ENCODE data around the gene ZNF865. TPM values are rescaled to one million over a fixed set of nuclear protein-coding genes. Genes with fewer than 3 reads are reported as not detected.

Gene ZNF865
- total RNA-seq, 1 experiment from 2014 or later: 5.5 TPM

DNA sequence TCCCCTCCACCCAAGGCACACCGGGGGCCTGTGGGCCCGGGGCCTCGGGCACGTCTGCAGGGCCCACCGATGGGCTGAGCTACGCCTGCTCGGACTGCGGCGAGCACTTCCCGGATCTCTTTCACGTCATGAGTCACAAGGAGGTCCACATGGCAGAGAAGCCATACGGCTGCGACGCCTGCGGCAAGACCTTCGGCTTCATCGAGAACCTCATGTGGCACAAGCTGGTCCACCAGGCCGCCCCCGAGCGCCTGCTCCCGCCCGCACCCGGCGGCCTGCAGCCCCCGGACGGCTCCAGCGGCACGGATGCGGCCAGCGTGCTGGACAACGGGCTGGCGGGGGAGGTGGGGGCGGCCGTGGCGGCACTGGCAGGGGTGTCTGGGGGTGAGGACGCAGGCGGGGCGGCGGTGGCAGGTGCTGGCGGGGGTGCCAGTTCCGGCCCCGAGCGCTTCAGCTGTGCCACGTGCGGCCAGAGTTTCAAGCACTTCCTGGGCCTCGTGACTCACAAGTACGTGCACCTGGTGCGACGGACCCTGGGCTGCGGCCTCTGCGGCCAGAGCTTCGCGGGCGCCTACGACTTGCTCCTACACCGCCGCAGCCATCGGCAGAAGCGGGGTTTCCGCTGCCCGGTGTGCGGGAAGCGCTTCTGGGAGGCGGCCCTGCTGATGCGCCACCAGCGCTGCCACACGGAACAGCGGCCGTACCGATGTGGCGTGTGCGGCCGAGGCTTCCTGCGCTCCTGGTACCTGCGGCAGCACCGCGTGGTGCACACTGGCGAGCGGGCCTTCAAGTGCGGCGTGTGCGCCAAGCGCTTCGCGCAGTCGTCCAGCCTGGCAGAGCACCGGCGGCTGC lies 10.3 kb downstream of the ZNF865 start:
- no peaks in the 10 kb centered on the region; the same call in 1 of the 2 replicates for H3K36me3 ChIP-seq (ENCODE audit: low read depth, low read length)
- no peak for DNase-seq
- no peak overlapping the region for H3K4me2 ChIP-seq (ENCODE audit: low read length)
- peaks cover 8% of the 10 kb centered on the region; the same call in 1 of the 2 replicates for H3K79me2 ChIP-seq (ENCODE audit: low read length)
- no peaks in the 10 kb centered on the region for H3F3A ChIP-seq (ENCODE audit: low read length, unreplicated experiment)
- CTCF ChIA-PET: no interaction called here
- no peaks in the 10 kb centered on the region for H3K9me2 ChIP-seq (replicated peaks; ENCODE audit: low read length)
- no TSS peak for BruUV-seq (replicated peaks)
- H3K27ac ChIP-seq (ENCODE audit: low read length): no peak overlapping the region
- no peak overlapping the region for H2AFZ ChIP-seq (ENCODE audit: low read length)
- H3K27me3 ChIP-seq (ENCODE audit: low read length): no peaks in the 10 kb centered on the region
- H3K4me1 ChIP-seq (ENCODE audit: insufficient read depth, low read length): no peaks in the 10 kb centered on the region
- no peaks in the 10 kb centered on the region; the same call in 1 of the 2 replicates for H4K20me1 ChIP-seq (ENCODE audit: low read length)
- TF ChIP-seq, protein P1, sequence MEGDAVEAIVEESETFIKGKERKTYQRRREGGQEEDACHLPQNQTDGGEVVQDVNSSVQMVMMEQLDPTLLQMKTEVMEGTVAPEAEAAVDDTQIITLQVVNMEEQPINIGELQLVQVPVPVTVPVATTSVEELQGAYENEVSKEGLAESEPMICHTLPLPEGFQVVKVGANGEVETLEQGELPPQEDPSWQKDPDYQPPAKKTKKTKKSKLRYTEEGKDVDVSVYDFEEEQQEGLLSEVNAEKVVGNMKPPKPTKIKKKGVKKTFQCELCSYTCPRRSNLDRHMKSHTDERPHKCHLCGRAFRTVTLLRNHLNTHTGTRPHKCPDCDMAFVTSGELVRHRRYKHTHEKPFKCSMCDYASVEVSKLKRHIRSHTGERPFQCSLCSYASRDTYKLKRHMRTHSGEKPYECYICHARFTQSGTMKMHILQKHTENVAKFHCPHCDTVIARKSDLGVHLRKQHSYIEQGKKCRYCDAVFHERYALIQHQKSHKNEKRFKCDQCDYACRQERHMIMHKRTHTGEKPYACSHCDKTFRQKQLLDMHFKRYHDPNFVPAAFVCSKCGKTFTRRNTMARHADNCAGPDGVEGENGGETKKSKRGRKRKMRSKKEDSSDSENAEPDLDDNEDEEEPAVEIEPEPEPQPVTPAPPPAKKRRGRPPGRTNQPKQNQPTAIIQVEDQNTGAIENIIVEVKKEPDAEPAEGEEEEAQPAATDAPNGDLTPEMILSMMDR (conservative IDR thresholded peaks at IDR 0.05; ENCODE audit: low read depth, low read length): no peak
- TF ChIP-seq EZH2phosphoT487 (IDR thresholded peaks at IDR 0.05; ENCODE audit: borderline replicate concordance, low read length) (no peak), EZH2 (IDR thresholded peaks at IDR 0.05; ENCODE audit: low read length, unreplicated experiment) (no peak)
- H3K9ac ChIP-seq (ENCODE audit: low read length): no peak overlapping the region
- ATAC-seq: no peak
- POLR2A ChIA-PET (ENCODE audit: unreplicated experiment): no interaction called here
- no peaks in the 10 kb centered on the region for H3K9me3 ChIP-seq (ENCODE audit: low read length)
- intact Hi-C loops (cut with micrococcal nuclease): no loop called here
- no peak overlapping the region for H3K4me3 ChIP-seq (ENCODE audit: low read length)

DNA sequence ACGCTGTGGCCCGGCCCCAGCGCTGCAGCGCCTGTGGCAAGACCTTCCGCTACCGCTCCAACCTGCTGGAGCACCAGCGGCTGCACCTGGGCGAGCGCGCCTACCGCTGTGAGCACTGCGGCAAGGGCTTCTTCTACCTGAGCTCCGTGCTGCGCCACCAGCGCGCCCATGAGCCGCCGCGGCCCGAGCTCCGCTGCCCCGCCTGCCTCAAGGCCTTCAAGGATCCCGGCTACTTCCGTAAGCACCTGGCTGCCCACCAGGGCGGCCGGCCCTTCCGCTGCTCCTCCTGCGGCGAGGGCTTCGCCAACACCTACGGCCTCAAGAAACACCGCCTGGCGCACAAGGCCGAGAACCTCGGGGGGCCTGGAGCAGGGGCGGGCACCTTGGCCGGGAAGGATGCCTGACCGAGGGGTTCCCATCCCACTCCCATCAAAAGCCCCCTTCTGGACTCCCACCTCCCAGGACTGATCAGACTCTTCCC lies 11.0 kb downstream of the ZNF865 start:
- TF ChIP-seq EZH2 (IDR thresholded peaks at IDR 0.05; ENCODE audit: low read length, unreplicated experiment) (no peak), EZH2phosphoT487 (IDR thresholded peaks at IDR 0.05; ENCODE audit: borderline replicate concordance, low read length) (no peak)
- TF ChIP-seq, protein P1 (conservative IDR thresholded peaks at IDR 0.05; ENCODE audit: low read depth, low read length): no peak
- intact Hi-C loops (cut with micrococcal nuclease): no loop called here
- Histone ChIP-seq H3K9ac (ENCODE audit: low read length) (no peak overlapping the region), H3K79me2 (ENCODE audit: low read length) (peaks cover 5% of the 10 kb centered on the region; the same call in 1 of the 2 replicates), H3K27me3 (ENCODE audit: low read length) (no peaks in the 10 kb centered on the region), H2AFZ (ENCODE audit: low read length) (no peak overlapping the region), H3K9me3 (ENCODE audit: low read length) (no peaks in the 10 kb centered on the region), H3K27ac (ENCODE audit: low read length) (no peak overlapping the region), H3K9me2 (replicated peaks; ENCODE audit: low read length) (no peaks in the 10 kb centered on the region), H3F3A (ENCODE audit: low read length, unreplicated experiment) (no peaks in the 10 kb centered on the region), H4K20me1 (ENCODE audit: low read length) (no peaks in the 10 kb centered on the region; the same call in 1 of the 2 replicates), H3K36me3 (ENCODE audit: low read depth, low read length) (no peaks in the 10 kb centered on the region; the same call in 1 of the 2 replicates), H3K4me3 (ENCODE audit: low read length) (no peak overlapping the region), H3K4me1 (ENCODE audit: insufficient read depth, low read length) (no peaks in the 10 kb centered on the region), H3K4me2 (ENCODE audit: low read length) (no peak overlapping the region)
- ChIA-PET CTCF (no interaction called here), POLR2A (ENCODE audit: unreplicated experiment) (no interaction called here)
- DNase-seq: no peak
- no peak for ATAC-seq
- BruUV-seq (replicated peaks): no TSS peak

DNA sequence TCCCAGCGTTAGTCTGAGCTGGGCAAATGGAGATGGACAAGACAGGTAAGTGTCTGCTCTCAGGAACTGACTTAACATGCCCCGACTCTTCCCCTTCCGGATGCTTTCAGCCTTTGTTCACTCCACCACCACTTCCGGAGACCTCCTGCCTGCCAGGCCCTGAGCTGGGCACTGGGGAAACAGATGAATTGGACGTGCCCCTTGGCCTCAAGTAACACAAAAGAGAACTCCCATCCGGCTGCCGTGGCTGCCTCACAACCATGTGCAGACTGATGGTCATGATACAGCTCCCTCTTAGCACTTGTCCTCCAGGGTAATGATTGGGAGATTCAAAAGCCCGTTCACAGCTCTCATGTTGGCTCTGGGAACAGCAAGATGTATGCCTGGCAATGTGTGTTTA lies 12.0 kb downstream of the ZNF865 start:
- Histone ChIP-seq H3K9me3 (ENCODE audit: low read length) (no peaks in the 10 kb centered on the region), H3K36me3 (ENCODE audit: low read depth, low read length) (no peaks in the 10 kb centered on the region; the same call in 1 of the 2 replicates), H3K79me2 (ENCODE audit: low read length) (no peaks in the 10 kb centered on the region; the same call in 1 of the 2 replicates), H3K9me2 (replicated peaks; ENCODE audit: low read length) (no peaks in the 10 kb centered on the region), H3F3A (ENCODE audit: low read length, unreplicated experiment) (no peaks in the 10 kb centered on the region), H4K20me1 (ENCODE audit: low read length) (no peaks in the 10 kb centered on the region), H3K4me3 (ENCODE audit: low read length) (no peak overlapping the region), H3K27me3 (ENCODE audit: low read length) (no peaks in the 10 kb centered on the region), H3K27ac (ENCODE audit: low read length) (no peak overlapping the region), H3K9ac (ENCODE audit: low read length) (no peak overlapping the region), H2AFZ (ENCODE audit: low read length) (no peak overlapping the region), H3K4me1 (ENCODE audit: insufficient read depth, low read length) (no peaks in the 10 kb centered on the region), H3K4me2 (ENCODE audit: low read length) (no peak overlapping the region)
- DNase-seq: no peak
- no peak for ATAC-seq
- ChIA-PET CTCF (no interaction called here), POLR2A (ENCODE audit: unreplicated experiment) (no interaction called here)
- no TSS peak for BruUV-seq (replicated peaks)
- TF ChIP-seq, protein P1 (conservative IDR thresholded peaks at IDR 0.05; ENCODE audit: low read depth, low read length): no peak
- no peak for TF ChIP-seq EZH2phosphoT487 (IDR thresholded peaks at IDR 0.05; ENCODE audit: borderline replicate concordance, low read length)
- no peak for TF ChIP-seq EZH2 (IDR thresholded peaks at IDR 0.05; ENCODE audit: low read length, unreplicated experiment)
- intact Hi-C loops (cut with micrococcal nuclease): no loop called here

All from PC-3 (cell line).